ENCODE data around the gene RPUSD3. TPM values are rescaled to one million over a fixed set of nuclear protein-coding genes. Genes with fewer than 3 reads are reported as not detected.
A peak's percentile ranks its signal among the peaks of the same experiment; 100 is the strongest.

Gene RPUSD3
- polyA plus RNA-seq, 2 donors: 30.7 to 31.6 TPM

GRCh38 chr3:9797196-9797945 lies 46.4 kb downstream of the RPUSD3 start:
- no peaks in the 10 kb centered on the region for H3K9me3 ChIP-seq (ENCODE audit: control insufficient read depth in 2 of 2, insufficient read depth in 1 of 2, low read depth in 1 of 2, low read length in 1 of 2)
- no peak overlapping the region for H3K27ac ChIP-seq (ENCODE audit: low read depth in 2 of 2, low read length in 1 of 2)
- no peaks in the 10 kb centered on the region for H3K27me3 ChIP-seq (ENCODE audit: control insufficient read depth in 1 of 2, insufficient read depth in 2 of 2, low read length in 2 of 2)
- WGBS, 2 donors: 90 to 91% methylated on average over 12 of the region's 12 CpGs
- H3K4me3 ChIP-seq (ENCODE audit: low read depth in 1 of 2, low read length in 2 of 2): no peak overlapping the region
- H3K4me1 ChIP-seq (ENCODE audit: control insufficient read depth in 2 of 2, insufficient read depth in 2 of 2, low read length in 1 of 2): no peaks in the 10 kb centered on the region
- peaks cover 12 to 23% of the 10 kb centered on the region in 2 donors for H3K36me3 ChIP-seq (ENCODE audit: control insufficient read depth in 2 of 2, insufficient read depth in 2 of 2, low read length in 1 of 2)

- H3K4me3 ChIP-seq (ENCODE audit: low read depth in 1 of 2, low read length in 2 of 2): no peak overlapping the region
- H3K27me3 ChIP-seq (ENCODE audit: control insufficient read depth in 1 of 2, insufficient read depth in 2 of 2, low read length in 2 of 2): no peaks in the 10 kb centered on the region
- H3K4me1 ChIP-seq (ENCODE audit: control insufficient read depth in 2 of 2, insufficient read depth in 2 of 2, low read length in 1 of 2): peaks cover 6 to 7% of the 10 kb centered on the region in 2 donors
- 80 to 85% methylated on average over 5 of the region's 5 CpGs for WGBS, 2 donors
- H3K27ac ChIP-seq (ENCODE audit: low read depth in 2 of 2, low read length in 1 of 2): no peak overlapping the region
- H3K36me3 ChIP-seq (ENCODE audit: control insufficient read depth in 2 of 2, insufficient read depth in 2 of 2, low read length in 1 of 2): peaks cover 12 to 17% of the 10 kb centered on the region in 2 donors
- H3K9me3 ChIP-seq (ENCODE audit: control insufficient read depth in 2 of 2, insufficient read depth in 1 of 2, low read depth in 1 of 2, low read length in 1 of 2): no peaks in the 10 kb centered on the region
Observed at GRCh38 chr3:9795207-9795606, 48.6 kb downstream of the RPUSD3 start.

DNA sequence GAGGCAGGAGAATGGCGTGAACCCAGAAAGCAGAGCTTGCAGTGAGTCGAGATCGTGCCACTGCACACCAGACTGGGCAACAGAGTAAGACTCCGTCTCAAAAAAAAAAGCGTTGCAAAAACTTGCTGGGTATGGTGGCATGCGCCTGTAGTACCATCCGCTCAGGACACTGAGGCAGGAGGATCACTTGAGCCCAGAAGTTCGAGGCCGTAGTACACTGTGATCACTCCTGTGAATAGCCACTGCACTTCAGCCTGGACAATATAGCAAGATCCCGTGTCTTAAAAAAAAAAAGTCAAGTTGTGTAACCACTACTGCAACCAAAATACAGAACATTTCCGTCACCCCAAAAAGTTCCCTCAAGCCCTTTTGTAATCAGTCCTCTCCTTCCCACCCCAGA lies 49.4 kb downstream of the RPUSD3 start:
- H3K27ac ChIP-seq (ENCODE audit: low read depth in 2 of 2, low read length in 1 of 2): no peak overlapping the region
- H3K4me1 ChIP-seq (ENCODE audit: control insufficient read depth in 2 of 2, insufficient read depth in 2 of 2, low read length in 1 of 2): peaks cover 6 to 7% of the 10 kb centered on the region in 2 donors
- 94% methylated on average over 11 of the region's 11 CpGs for WGBS, 2 donors
- H3K4me3 ChIP-seq (ENCODE audit: low read depth in 1 of 2, low read length in 2 of 2): no peak overlapping the region
- H3K27me3 ChIP-seq (ENCODE audit: control insufficient read depth in 1 of 2, insufficient read depth in 2 of 2, low read length in 2 of 2): no peaks in the 10 kb centered on the region
- H3K36me3 ChIP-seq (ENCODE audit: control insufficient read depth in 2 of 2, insufficient read depth in 2 of 2, low read length in 1 of 2): peaks cover 12 to 15% of the 10 kb centered on the region in 2 donors
- no peaks in the 10 kb centered on the region for H3K9me3 ChIP-seq (ENCODE audit: control insufficient read depth in 2 of 2, insufficient read depth in 1 of 2, low read depth in 1 of 2, low read length in 1 of 2)

DNA sequence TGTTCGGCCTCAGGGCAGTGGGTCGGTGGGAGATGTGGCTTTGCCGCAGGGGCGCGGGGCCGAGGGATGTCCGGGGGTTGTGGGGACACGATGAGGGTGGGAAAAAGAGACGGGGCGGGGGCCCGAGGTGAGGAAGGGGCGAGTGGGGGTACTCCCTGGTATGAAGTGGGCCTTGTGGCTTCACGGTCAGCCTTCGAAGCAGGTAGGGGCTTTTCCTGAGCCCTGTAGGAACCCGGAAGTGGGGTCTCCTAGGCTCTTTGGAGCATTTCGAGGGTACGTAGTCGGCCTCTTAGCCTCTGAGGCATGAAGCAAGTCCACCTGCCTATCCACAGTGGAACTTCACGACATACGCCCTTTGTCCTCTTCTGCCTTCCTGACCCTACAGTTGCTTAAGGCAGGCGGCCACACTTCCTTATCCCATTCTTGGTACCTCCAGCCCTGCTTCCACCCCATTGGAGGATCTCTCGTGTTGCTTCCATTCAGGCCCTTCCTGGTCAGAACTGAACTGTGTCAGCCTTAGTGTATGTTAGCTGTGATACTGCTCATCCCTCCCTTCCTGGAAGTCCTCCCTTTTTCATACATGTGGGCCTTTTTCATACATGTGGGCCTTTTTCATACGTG lies 50.5 kb downstream of the RPUSD3 start:
- H3K9me3 ChIP-seq (ENCODE audit: control insufficient read depth in 2 of 2, insufficient read depth in 1 of 2, low read depth in 1 of 2, low read length in 1 of 2): no peaks in the 10 kb centered on the region
- H3K4me3 ChIP-seq (ENCODE audit: low read depth in 1 of 2, low read length in 2 of 2): peak overlapping the region; percentile 81 to 98
- peaks cover 6 to 7% of the 10 kb centered on the region in 2 donors for H3K4me1 ChIP-seq (ENCODE audit: control insufficient read depth in 2 of 2, insufficient read depth in 2 of 2, low read length in 1 of 2)
- peaks cover 13 to 17% of the 10 kb centered on the region in 2 donors for H3K36me3 ChIP-seq (ENCODE audit: control insufficient read depth in 2 of 2, insufficient read depth in 2 of 2, low read length in 1 of 2)
- H3K27me3 ChIP-seq (ENCODE audit: control insufficient read depth in 1 of 2, insufficient read depth in 2 of 2, low read length in 2 of 2): no peaks in the 10 kb centered on the region
- H3K27ac ChIP-seq (ENCODE audit: low read depth in 2 of 2, low read length in 1 of 2): peak overlapping the region; percentile 92 to 96
- WGBS, 2 donors: 2 to 4% methylated on average over 19 to 23 of the region's 23 CpGs

DNA sequence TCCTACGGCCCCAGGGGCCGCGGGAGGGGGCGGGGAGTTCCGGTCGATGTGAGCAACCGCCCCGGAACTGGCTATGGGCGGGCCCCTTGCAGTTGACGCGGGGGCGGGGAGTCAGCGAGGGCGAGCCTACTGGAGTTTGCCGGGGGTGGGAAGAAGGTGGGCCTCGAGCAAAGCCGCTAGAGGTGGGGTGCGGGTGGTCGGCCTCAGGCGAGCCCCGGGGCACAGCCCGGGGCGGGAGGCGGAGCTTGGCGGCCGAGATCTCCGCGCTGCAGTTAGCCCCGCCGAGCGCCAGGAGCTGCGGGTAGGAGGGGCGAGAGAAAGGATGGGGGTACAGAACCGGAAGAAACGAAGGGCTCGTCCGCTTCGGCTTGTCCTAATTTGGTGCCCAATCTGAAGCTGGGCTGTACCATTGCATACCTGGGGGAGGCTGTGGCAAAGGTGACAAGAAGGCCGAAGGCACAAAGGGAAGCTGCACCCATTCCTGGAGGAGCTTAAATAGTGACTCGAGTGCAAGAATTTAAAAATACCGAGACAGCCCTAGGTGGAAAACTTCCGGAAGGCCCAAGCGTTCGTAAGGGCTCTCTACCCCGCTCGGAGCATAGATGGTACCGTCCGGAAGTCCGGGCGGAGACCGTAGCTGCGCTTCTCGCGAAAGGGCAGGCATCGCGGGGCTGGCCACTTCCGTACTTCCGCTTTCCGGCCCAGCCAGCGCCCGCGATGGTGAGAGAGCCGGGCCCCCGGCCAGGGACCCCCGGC lies 51.2 kb downstream of the RPUSD3 start, which contains the start of the genes ARPC4 and TADA3:
Gene ARPC4 (plus strand): TSS at position 678 of the 756 bp plus-strand sequence. CDS start 40 bp downstream, at position 718.
Gene TADA3 (minus strand): TSS at position 69 of the 756 bp plus-strand sequence. CDS start 1,007 bp downstream, outside the sequence.
- peaks cover 10 to 15% of the 10 kb centered on the region in 2 donors for H3K36me3 ChIP-seq (ENCODE audit: control insufficient read depth in 2 of 2, insufficient read depth in 2 of 2, low read length in 1 of 2)
- 0 to 1% methylated on average over 61 to 65 of the region's 65 CpGs for whole genome bisulfite sequencing, 2 donors
- peaks cover 6 to 7% of the 10 kb centered on the region in 2 donors for H3K4me1 ChIP-seq (ENCODE audit: control insufficient read depth in 2 of 2, insufficient read depth in 2 of 2, low read length in 1 of 2)
- H3K27ac ChIP-seq (ENCODE audit: low read depth in 2 of 2, low read length in 1 of 2): peak within 1 kb of the TSS; percentile 92 to 96
- no peaks in the 10 kb centered on the region for H3K9me3 ChIP-seq (ENCODE audit: control insufficient read depth in 2 of 2, insufficient read depth in 1 of 2, low read depth in 1 of 2, low read length in 1 of 2)
- no peaks in the 10 kb centered on the region for H3K27me3 ChIP-seq (ENCODE audit: control insufficient read depth in 1 of 2, insufficient read depth in 2 of 2, low read length in 2 of 2)
- peak within 1 kb of the TSS; percentile 81 to 98 for H3K4me3 ChIP-seq (ENCODE audit: low read depth in 1 of 2, low read length in 2 of 2)

DNA sequence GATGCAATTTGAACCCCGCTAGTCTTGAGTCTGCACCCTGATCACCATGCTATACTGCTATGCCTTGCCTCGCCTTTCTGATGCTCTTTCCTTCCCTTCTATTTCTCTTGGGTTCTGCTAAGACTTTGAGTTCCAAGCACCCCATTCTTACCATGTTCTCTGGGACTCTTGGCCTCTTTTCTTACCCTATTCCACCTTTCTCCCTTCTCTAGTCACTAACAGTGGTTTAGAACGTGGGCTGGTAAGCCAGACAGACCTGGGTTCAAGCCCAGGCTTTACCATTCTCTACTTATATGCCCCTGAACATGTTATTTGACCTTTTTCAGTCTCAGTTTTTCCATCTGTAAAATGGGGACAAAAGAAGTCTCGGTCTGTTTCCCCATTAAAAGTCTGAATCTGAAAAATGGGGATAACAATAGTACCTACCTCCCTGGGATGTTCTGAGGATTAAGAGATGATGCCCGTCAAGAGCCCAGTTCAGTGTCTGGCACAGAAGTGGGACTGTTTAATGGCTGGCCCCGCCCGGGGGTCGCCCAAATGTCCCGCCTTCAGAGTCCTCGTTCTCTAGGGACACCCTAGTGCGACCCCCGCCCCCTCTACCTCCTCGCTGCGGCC lies 51.9 kb downstream of the RPUSD3 start:
- 13 to 15% methylated on average over 14 of the region's 14 CpGs for WGBS, 2 donors
- Histone ChIP-seq H3K27me3 (ENCODE audit: control insufficient read depth in 1 of 2, insufficient read depth in 2 of 2, low read length in 2 of 2) (no peaks in the 10 kb centered on the region), H3K36me3 (ENCODE audit: control insufficient read depth in 2 of 2, insufficient read depth in 2 of 2, low read length in 1 of 2) (peaks cover 7 to 12% of the 10 kb centered on the region in 2 donors), H3K4me3 (ENCODE audit: low read depth in 1 of 2, low read length in 2 of 2) (peak overlapping the region; percentile 81 to 98), H3K4me1 (ENCODE audit: control insufficient read depth in 2 of 2, insufficient read depth in 2 of 2, low read length in 1 of 2) (peaks cover 6 to 7% of the 10 kb centered on the region in 2 donors), H3K9me3 (ENCODE audit: control insufficient read depth in 2 of 2, insufficient read depth in 1 of 2, low read depth in 1 of 2, low read length in 1 of 2) (no peaks in the 10 kb centered on the region), H3K27ac (ENCODE audit: low read depth in 2 of 2, low read length in 1 of 2) (peak overlapping the region; percentile 92 to 96)

DNA sequence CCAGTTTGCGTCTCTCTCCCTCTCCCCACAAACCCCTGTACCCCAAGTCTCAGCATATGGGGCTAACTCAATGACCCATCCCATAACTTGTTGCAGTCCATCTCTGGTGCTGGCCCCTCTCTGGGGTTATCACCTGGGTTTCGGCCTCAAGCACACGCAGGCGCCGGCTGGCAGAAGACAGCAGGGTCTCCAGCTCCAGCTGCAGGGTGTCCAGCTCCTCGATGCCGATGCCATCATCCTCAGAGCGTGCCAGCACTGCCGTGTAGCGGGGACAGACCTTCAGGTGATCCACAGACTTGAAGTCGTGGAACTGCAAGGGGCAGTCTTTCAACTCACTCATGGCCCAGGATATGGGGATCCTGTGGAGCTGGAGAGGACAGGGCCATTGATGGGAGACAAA lies 52.7 kb downstream of the RPUSD3 start:
- no peaks in the 10 kb centered on the region for H3K9me3 ChIP-seq (ENCODE audit: control insufficient read depth in 2 of 2, insufficient read depth in 1 of 2, low read depth in 1 of 2, low read length in 1 of 2)
- H3K27ac ChIP-seq (ENCODE audit: low read depth in 2 of 2, low read length in 1 of 2): no peak overlapping the region
- peaks cover 11 to 17% of the 10 kb centered on the region in 2 donors for H3K36me3 ChIP-seq (ENCODE audit: control insufficient read depth in 2 of 2, insufficient read depth in 2 of 2, low read length in 1 of 2)
- H3K27me3 ChIP-seq (ENCODE audit: control insufficient read depth in 1 of 2, insufficient read depth in 2 of 2, low read length in 2 of 2): no peaks in the 10 kb centered on the region
- 91 to 92% methylated on average over 11 of the region's 11 CpGs for WGBS, 2 donors
- H3K4me3 ChIP-seq (ENCODE audit: low read depth in 1 of 2, low read length in 2 of 2): no peak overlapping the region
- peaks cover 6 to 7% of the 10 kb centered on the region in 2 donors for H3K4me1 ChIP-seq (ENCODE audit: control insufficient read depth in 2 of 2, insufficient read depth in 2 of 2, low read length in 1 of 2)
